Neural progenitor cell (in vitro differentiated cells): ENCODE results near the gene UGT1A3. TPM values are rescaled to one million over a fixed set of nuclear protein-coding genes. Genes with fewer than 3 reads are reported as not detected.

Experiments used
- DNase-seq: peaks from one replicate; pipeline ENCODE4 v3.0.0-alpha.2; 2016; ENCODE audit warnings: low spot score
- H2AFZ ChIP-seq: fragments of 200-600 bp; sonication (generic); replicated peaks from 2 replicates; pipeline ENCODE4 v1.6.1; 2016; ENCODE audit warnings: antibody characterized with exemption
- H3F3A ChIP-seq: fragments of 200-600 bp; sonication (generic); 2 replicates; pipeline ENCODE4 v1.6.1; 2016; ENCODE audit warnings: antibody characterized with exemption, low read depth
- H3K27ac ChIP-seq: fragments of 200-600 bp; sonication (generic); 2 replicates; pipeline ENCODE4 v1.5.1; 2016; ENCODE audit warnings: mild to moderate bottlenecking
- H3K27me3 ChIP-seq: fragments of 200-600 bp; sonication (generic); 2 replicates; pipeline ENCODE4 v1.6.1; 2016; ENCODE audit warnings: mild to moderate bottlenecking, moderate library complexity
- H3K36me3 ChIP-seq: fragments of 200-600 bp; sonication (generic); 2 replicates; pipeline ENCODE4 v1.5.1; 2016
- H3K4me1 ChIP-seq: fragments of 200-600 bp; sonication (generic); 2 replicates; pipeline ENCODE4 v1.6.1; 2016; ENCODE audit warnings: mixed run types
- H3K4me2 ChIP-seq: fragments of 200-600 bp; sonication (generic); 2 replicates; pipeline ENCODE4 v1.6.1; 2016
- H3K4me3 ChIP-seq: fragments of 200-600 bp; sonication (generic); 2 replicates; pipeline ENCODE4 v1.5.1; 2016
- H3K79me2 ChIP-seq: fragments of 200-600 bp; sonication (generic); 2 replicates; pipeline ENCODE4 v1.6.1; 2016; ENCODE audit warnings: low read depth
- H3K9ac ChIP-seq: fragments of 200-600 bp; sonication (generic); 2 replicates; pipeline ENCODE4 v1.6.1; 2016
- H3K9me3 ChIP-seq: fragments of 200-600 bp; sonication (generic); 2 replicates; pipeline ENCODE4 v1.5.1; 2016; ENCODE audit warnings: low read depth
- H4K20me1 ChIP-seq: fragments of 200-600 bp; sonication (generic); 2 replicates; pipeline ENCODE4 v1.6.1; 2016; ENCODE audit warnings: low read depth
- H3K27ac Mint-ChIP-seq: 3 replicates; pipeline ENCODE4 v1.8.0; 2021; ENCODE audit warnings: mixed read lengths
- H3K27me3 Mint-ChIP-seq: 2 replicates; pipeline ENCODE4 v1.8.0; 2022; ENCODE audit warnings: low read depth, mild to moderate bottlenecking, inconsistent platforms, moderate library complexity, mixed read lengths; ENCODE audit not compliant: insufficient read depth
- H3K36me3 Mint-ChIP-seq: 3 replicates; pipeline ENCODE4 v1.8.0; 2021; ENCODE audit warnings: mixed read lengths
- H3K4me1 Mint-ChIP-seq: 3 replicates; pipeline ENCODE4 v1.8.0; 2021; ENCODE audit warnings: mixed read lengths
- H3K4me3 Mint-ChIP-seq: 3 replicates; pipeline ENCODE4 v1.8.0; 2021; ENCODE audit warnings: mild to moderate bottlenecking, moderate library complexity, mixed read lengths
- H3K9me3 Mint-ChIP-seq: 3 replicates; pipeline ENCODE4 v1.8.0; 2020; ENCODE audit warnings: mixed read lengths
- EZH2 ChIP-seq: fragments of 200-600 bp; sonication (generic); IDR thresholded peaks from 2 replicates; pipeline ENCODE4 v1.6.1; 2017; ENCODE audit warnings: antibody characterized with exemption, mild to moderate bottlenecking, moderate library complexity
- EZH2phosphoT487 ChIP-seq: fragments of 200-600 bp; sonication (generic); IDR thresholded peaks from 2 replicates; pipeline ENCODE4 v1.6.1; 2017; ENCODE audit warnings: antibody characterized with exemption
- total RNA-seq: library from RNA; depleted of rRNA; stranded (reverse); fragments of >200 nt; gene quantifications from 2 replicates; pipeline ENCODE4 v1.2.3, GENCODE V29; 2015; ENCODE audit warnings: low replicate concordance
- TF ChIP-seq, protein P1 (sequence below): fragments of 200-600 bp; sonication (generic); IDR thresholded peaks from 2 replicates; pipeline ENCODE4 v1.5.1; 2017; ENCODE audit warnings: antibody characterized with exemption, mild to moderate bottlenecking

Gene UGT1A3
- total RNA-seq, 1 donor from 2014 or later, result not detected

DNA sequence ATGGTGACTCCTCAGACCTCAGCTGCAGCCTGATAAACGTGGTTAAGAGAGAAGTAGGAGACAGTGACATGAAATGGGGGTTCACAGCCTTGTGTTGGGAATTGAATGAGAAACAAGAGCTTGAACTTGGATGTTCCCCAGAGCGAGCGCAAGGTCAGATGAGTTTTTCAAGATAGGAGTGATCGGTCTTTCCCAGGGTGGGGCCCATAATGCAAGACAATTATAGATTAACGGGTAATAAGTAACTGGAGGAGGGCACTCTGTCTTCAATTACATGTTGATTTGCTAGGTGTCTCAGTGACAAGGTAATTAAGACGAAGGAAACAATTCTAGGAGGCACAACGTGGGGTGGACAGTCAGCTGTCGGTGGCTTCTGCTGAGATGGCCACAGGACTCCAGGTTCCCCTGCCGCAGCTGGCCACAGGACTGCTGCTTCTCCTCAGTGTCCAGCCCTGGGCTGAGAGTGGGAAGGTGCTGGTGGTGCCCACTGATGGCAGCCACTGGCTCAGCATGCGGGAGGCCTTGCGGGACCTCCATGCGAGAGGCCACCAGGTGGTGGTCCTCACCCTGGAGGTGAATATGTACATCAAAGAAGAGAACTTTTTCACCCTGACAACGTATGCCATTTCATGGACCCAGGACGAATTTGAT is 16.1 kb upstream of the UGT1A3 start, which contains the start of gene UGT1A5:
UGT1A5 (plus strand) TSS at position 297 of the 651 bp plus-strand sequence; CDS start at position 382, 85 bp downstream.
- Histone ChIP-seq H2AFZ (no peak within 1 kb of the TSS), H4K20me1 (no peaks in the 10 kb centered on the region), H3K79me2 (no peaks in the 10 kb centered on the region), H3K4me1 (no peaks in the 10 kb centered on the region), H3K27ac (no peak within 1 kb of the TSS), H3F3A (no peaks in the 10 kb centered on the region), H3K4me3 (no peak within 1 kb of the TSS), H3K36me3 (no peaks in the 10 kb centered on the region), H3K9me3 (no peaks in the 10 kb centered on the region), H3K27me3 (no peaks in the 10 kb centered on the region), H3K4me2 (no peak within 1 kb of the TSS), H3K9ac (no peak within 1 kb of the TSS)
- Mint-ChIP-seq H3K9me3 (no peaks in the 10 kb centered on the region), H3K4me3 (peak within 1 kb of the TSS; percentile 36), H3K27ac (no peak within 1 kb of the TSS), H3K4me1 (peaks cover 5% of the 10 kb centered on the region), H3K36me3 (no peaks in the 10 kb centered on the region), H3K27me3 (peaks cover 3% of the 10 kb centered on the region)
- TF ChIP-seq EZH2, result no peak
- TF ChIP-seq, protein P1, sequence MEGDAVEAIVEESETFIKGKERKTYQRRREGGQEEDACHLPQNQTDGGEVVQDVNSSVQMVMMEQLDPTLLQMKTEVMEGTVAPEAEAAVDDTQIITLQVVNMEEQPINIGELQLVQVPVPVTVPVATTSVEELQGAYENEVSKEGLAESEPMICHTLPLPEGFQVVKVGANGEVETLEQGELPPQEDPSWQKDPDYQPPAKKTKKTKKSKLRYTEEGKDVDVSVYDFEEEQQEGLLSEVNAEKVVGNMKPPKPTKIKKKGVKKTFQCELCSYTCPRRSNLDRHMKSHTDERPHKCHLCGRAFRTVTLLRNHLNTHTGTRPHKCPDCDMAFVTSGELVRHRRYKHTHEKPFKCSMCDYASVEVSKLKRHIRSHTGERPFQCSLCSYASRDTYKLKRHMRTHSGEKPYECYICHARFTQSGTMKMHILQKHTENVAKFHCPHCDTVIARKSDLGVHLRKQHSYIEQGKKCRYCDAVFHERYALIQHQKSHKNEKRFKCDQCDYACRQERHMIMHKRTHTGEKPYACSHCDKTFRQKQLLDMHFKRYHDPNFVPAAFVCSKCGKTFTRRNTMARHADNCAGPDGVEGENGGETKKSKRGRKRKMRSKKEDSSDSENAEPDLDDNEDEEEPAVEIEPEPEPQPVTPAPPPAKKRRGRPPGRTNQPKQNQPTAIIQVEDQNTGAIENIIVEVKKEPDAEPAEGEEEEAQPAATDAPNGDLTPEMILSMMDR, result no peak
- TF ChIP-seq EZH2phosphoT487, result no peak
- DNase-seq, result no peak

DNA sequence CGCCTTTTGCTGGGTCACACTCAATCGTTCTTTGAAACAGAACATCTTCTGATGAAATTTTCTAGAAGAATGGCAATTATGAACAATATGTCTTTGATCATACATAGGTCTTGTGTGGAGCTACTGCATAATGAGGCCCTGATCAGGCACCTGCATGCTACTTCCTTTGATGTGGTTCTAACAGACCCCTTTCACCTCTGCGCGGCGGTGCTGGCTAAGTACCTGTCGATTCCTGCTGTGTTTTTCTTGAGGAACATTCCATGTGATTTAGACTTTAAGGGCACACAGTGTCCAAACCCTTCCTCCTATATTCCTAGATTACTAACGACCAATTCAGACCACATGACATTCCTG is 15.6 kb upstream of the UGT1A3 start:
- Mint-ChIP-seq H3K36me3 (no peaks in the 10 kb centered on the region), H3K9me3 (peaks cover 2% of the 10 kb centered on the region)

DNA sequence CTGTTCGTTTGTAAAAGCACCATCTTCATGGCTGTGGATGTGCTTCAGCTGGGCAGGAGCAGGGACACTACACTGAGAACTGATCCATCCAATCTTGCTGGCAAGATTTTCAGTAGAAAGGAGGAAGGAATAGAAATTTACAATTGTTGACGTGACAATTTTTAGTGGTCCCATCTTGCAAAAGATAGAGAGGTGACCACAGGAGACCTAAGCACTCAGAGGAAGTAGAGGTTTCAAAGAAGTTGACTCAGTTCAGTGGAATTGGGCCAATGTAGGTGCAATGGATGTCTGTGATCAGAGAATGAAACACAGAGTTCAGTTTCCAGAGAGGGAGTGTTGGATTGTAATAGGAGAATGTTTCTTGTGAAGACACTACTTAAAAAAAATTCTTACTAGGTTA is 14.7 kb upstream of the UGT1A3 start:
- Mint-ChIP-seq H3K4me1 (peaks cover 5% of the 10 kb centered on the region), H3K27ac (no peak overlapping the region)
- no peaks in the 10 kb centered on the region for H3K27me3 ChIP-seq

More for the DNA sequence above, 15.6 kb upstream of the UGT1A3 start:
- no peaks in the 10 kb centered on the region for H3K79me2 ChIP-seq
- H4K20me1 ChIP-seq, result no peaks in the 10 kb centered on the region
- Mint-ChIP-seq H3K4me1 (peaks cover 5% of the 10 kb centered on the region), H3K4me3 (no peak overlapping the region), H3K27ac (no peak overlapping the region), H3K27me3 (peaks cover 3% of the 10 kb centered on the region)
- no peaks in the 10 kb centered on the region for H3K36me3 ChIP-seq
- H3K4me3 ChIP-seq, result no peak overlapping the region
- H2AFZ ChIP-seq, result no peak overlapping the region
- no peak overlapping the region for H3K9ac ChIP-seq
- TF ChIP-seq, protein P1, result no peak
- no peak overlapping the region for H3K4me2 ChIP-seq
- no peak for DNase-seq
- H3K27ac ChIP-seq, result no peak overlapping the region
- no peaks in the 10 kb centered on the region for H3K4me1 ChIP-seq
- no peaks in the 10 kb centered on the region for H3K27me3 ChIP-seq
- no peaks in the 10 kb centered on the region for H3F3A ChIP-seq
- no peaks in the 10 kb centered on the region for H3K9me3 ChIP-seq

More for the DNA sequence above, 14.7 kb upstream of the UGT1A3 start:
- Histone ChIP-seq H3K27ac (no peak overlapping the region), H3K9ac (no peak overlapping the region), H3K79me2 (no peaks in the 10 kb centered on the region), H3F3A (no peaks in the 10 kb centered on the region), H3K4me2 (no peak overlapping the region), H3K4me1 (no peaks in the 10 kb centered on the region), H3K36me3 (no peaks in the 10 kb centered on the region), H3K4me3 (no peak overlapping the region), H2AFZ (no peak overlapping the region), H3K9me3 (no peaks in the 10 kb centered on the region), H4K20me1 (no peaks in the 10 kb centered on the region)
- H3K27me3 Mint-ChIP-seq, result peaks cover 3% of the 10 kb centered on the region
- H3K9me3 Mint-ChIP-seq, result peaks cover 8% of the 10 kb centered on the region
- H3K4me3 Mint-ChIP-seq, result no peak overlapping the region
- DNase-seq, result no peak
- TF ChIP-seq EZH2phosphoT487 (no peak), EZH2 (no peak)
- TF ChIP-seq, protein P1, result no peak
- no peaks in the 10 kb centered on the region for H3K36me3 Mint-ChIP-seq
